MM.1S (cell line): Measurements from ENCODE around the gene HDAC5.

ENCODE experiments used
- DNase-seq: peaks from one replicate; pipeline ENCODE4 v3.0.0-alpha.2; 2015
- H2AFZ ChIP-seq: fragments of 300-600 bp; sonication (generic); 2 replicates; pipeline ENCODE4 v1.6.0; 2016; ENCODE audit warnings: antibody characterized with exemption, low read length
- H3F3A ChIP-seq: fragments of 300-600 bp; sonication (generic); 2 replicates; pipeline ENCODE4 v1.6.1; 2016; ENCODE audit warnings: mild to moderate bottlenecking, antibody characterized with exemption, low read length, moderate library complexity, mixed read lengths; ENCODE audit not compliant: insufficient read depth
- H3K27ac ChIP-seq: fragments of 300-600 bp; sonication (generic); 2 replicates; pipeline ENCODE4 v1.5.1; 2016; ENCODE audit warnings: mild to moderate bottlenecking, low read length
- H3K27me3 ChIP-seq: fragments of 300-600 bp; sonication (generic); replicated peaks from 2 replicates; pipeline ENCODE4 v1.6.0; 2016; ENCODE audit warnings: low read length; ENCODE audit not compliant: insufficient read depth
- H3K36me3 ChIP-seq: fragments of 300-600 bp; sonication (generic); replicated peaks from 2 replicates; pipeline ENCODE4 v1.6.1; 2016; ENCODE audit warnings: mild to moderate bottlenecking, low read length, mixed read lengths; ENCODE audit not compliant: insufficient read depth
- H3K4me1 ChIP-seq: fragments of 300-600 bp; sonication (generic); 2 replicates; pipeline ENCODE4 v1.6.1; 2016; ENCODE audit warnings: low read length, mixed read lengths
- H3K4me2 ChIP-seq: fragments of 300-600 bp; sonication (generic); 2 replicates; pipeline ENCODE4 v1.6.0; 2016; ENCODE audit warnings: low read depth, low read length
- H3K4me3 ChIP-seq: fragments of 300-600 bp; sonication (generic); 2 replicates; pipeline ENCODE4 v1.5.1; 2016; ENCODE audit warnings: low read length, mixed read lengths
- H3K79me2 ChIP-seq: fragments of 300-600 bp; sonication (generic); 2 replicates; pipeline ENCODE4 v1.6.1; 2016; ENCODE audit warnings: mixed run types, low read length, mixed read lengths
- H3K9ac ChIP-seq: fragments of 300-600 bp; sonication (generic); 2 replicates; pipeline ENCODE4 v1.6.1; 2016; ENCODE audit warnings: low read length, mixed read lengths
- H3K9me2 ChIP-seq: fragments of 300-600 bp; sonication (generic); replicated peaks from 2 replicates; pipeline ENCODE4 v1.6.1; 2016; ENCODE audit warnings: mild to moderate bottlenecking, low read length, mixed read lengths; ENCODE audit not compliant: insufficient read depth
- H3K9me3 ChIP-seq: fragments of 300-600 bp; sonication (generic); replicated peaks from 2 replicates; pipeline ENCODE4 v1.6.1; 2016; ENCODE audit warnings: mild to moderate bottlenecking, low read length, mixed read lengths; ENCODE audit not compliant: insufficient read depth
- H4K20me1 ChIP-seq: fragments of 300-600 bp; sonication (generic); 2 replicates; pipeline ENCODE4 v1.6.1; 2016; ENCODE audit warnings: mild to moderate bottlenecking, low read length, moderate library complexity, mixed read lengths; ENCODE audit not compliant: insufficient read depth
- CTCF ChIP-seq: fragments of 300-600 bp; sonication (generic); IDR thresholded peaks from 2 replicates; pipeline ENCODE4 v1.5.1; 2016; ENCODE audit warnings: antibody characterized with exemption, low read length, mixed read lengths
- EZH2 ChIP-seq: fragments of 300-600 bp; sonication (generic); optimal IDR thresholded peaks from 2 replicates; pipeline ENCODE3; 2017; ENCODE audit warnings: low read depth, mild to moderate bottlenecking, antibody characterized with exemption, low read length, mixed read lengths
- EZH2phosphoT487 ChIP-seq: fragments of 300-600 bp; sonication (generic); IDR thresholded peaks from 2 replicates; pipeline ENCODE4 v1.6.1; 2018; ENCODE audit warnings: antibody characterized with exemption, low read length

HDAC5 gene

GRCh38 chr17:44081681-44082080 is 41.8 kb downstream of the HDAC5 start:
- Histone ChIP-seq H2AFZ (no peak overlapping the region), H3K27ac (no peak overlapping the region), H3K79me2 (no peaks in the 10 kb centered on the region), H3F3A (no peaks in the 10 kb centered on the region), H3K9me3 (no peaks in the 10 kb centered on the region), H3K9me2 (no peaks in the 10 kb centered on the region), H3K4me1 (no peaks in the 10 kb centered on the region), H3K27me3 (no peaks in the 10 kb centered on the region), H3K36me3 (no peaks in the 10 kb centered on the region), H3K4me2 (no peak overlapping the region), H3K4me3 (no peak overlapping the region), H4K20me1 (no peaks in the 10 kb centered on the region), H3K9ac (no peak overlapping the region)
- no peak for DNase-seq
- TF ChIP-seq CTCF = no peak
- no peak for TF ChIP-seq EZH2
- TF ChIP-seq EZH2phosphoT487 = no peak

GRCh38 chr17:44079877-44080821 is 43.3 kb downstream of the HDAC5 start:
- Histone ChIP-seq H3K9ac (no peak overlapping the region), H3K9me3 (no peaks in the 10 kb centered on the region), H3K79me2 (no peaks in the 10 kb centered on the region), H3F3A (no peaks in the 10 kb centered on the region), H2AFZ (no peak overlapping the region), H4K20me1 (no peaks in the 10 kb centered on the region), H3K36me3 (no peaks in the 10 kb centered on the region), H3K27me3 (no peaks in the 10 kb centered on the region), H3K9me2 (no peaks in the 10 kb centered on the region), H3K4me3 (no peak overlapping the region), H3K27ac (no peak overlapping the region), H3K4me1 (no peaks in the 10 kb centered on the region), H3K4me2 (no peak overlapping the region)
- no peak for TF ChIP-seq EZH2phosphoT487
- no peak for TF ChIP-seq EZH2
- no peak for TF ChIP-seq CTCF
- DNase-seq = no peak

DNA sequence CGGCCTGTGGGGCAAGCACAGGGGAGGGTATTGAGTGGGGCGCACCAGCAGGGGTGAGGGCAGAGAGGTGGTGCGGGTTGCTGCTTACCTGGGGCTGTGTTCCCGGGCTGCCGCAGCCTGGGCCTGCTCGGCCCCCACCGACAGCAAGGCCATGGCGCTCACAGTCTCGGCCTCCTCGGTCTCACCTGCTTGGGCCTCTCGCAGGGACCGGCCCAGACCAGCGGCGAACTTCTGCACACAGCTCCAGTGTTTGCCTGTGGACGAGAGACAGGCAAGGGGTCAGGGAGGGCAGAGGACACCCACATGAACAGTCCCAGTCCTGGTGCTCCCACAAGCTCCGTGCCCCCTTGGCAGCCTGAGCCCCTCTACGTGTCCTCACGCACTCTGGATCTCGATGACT is 45.0 kb downstream of the HDAC5 start:
- H4K20me1 ChIP-seq = no peaks in the 10 kb centered on the region
- H3K9me2 ChIP-seq = no peaks in the 10 kb centered on the region
- TF ChIP-seq EZH2phosphoT487 (no peak), EZH2 (no peak), CTCF (no peak)
- H3K4me1 ChIP-seq = no peaks in the 10 kb centered on the region
- H2AFZ ChIP-seq = no peak overlapping the region
- peaks cover 5% of the 10 kb centered on the region; the same call in 1 of the 2 replicates for H3K79me2 ChIP-seq
- no peak overlapping the region for H3K4me3 ChIP-seq
- no peak overlapping the region for H3K4me2 ChIP-seq
- H3K9me3 ChIP-seq = no peaks in the 10 kb centered on the region
- no peaks in the 10 kb centered on the region for H3K27me3 ChIP-seq
- no peaks in the 10 kb centered on the region for H3F3A ChIP-seq
- no peaks in the 10 kb centered on the region for H3K36me3 ChIP-seq
- H3K9ac ChIP-seq = no peak overlapping the region
- no peak overlapping the region for H3K27ac ChIP-seq
- DNase-seq = no peak
